NB4 (cell line): ENCODE data around the gene GALNT12.

Source experiments
- DNase-seq: peaks from one replicate; pipeline ENCODE4 v3.0.0; 2010; ENCODE audit warnings: low read depth
- H3K4me3 ChIP-seq: one replicate; pipeline ENCODE4 v1.5.1; 2011; ENCODE audit warnings: mild to moderate bottlenecking, low read depth, low read length, moderate library complexity
- MYC ChIP-seq: IDR thresholded peaks from 2 replicates; pipeline ENCODE4 v1.6.1; 2011; ENCODE audit warnings: low read depth, low read length
- POLR2A ChIP-seq: IDR thresholded peaks from 2 replicates; pipeline ENCODE4 v1.6.1; 2011; ENCODE audit warnings: mild to moderate bottlenecking; ENCODE audit not compliant: insufficient read length; ENCODE audit errors: extremely low read depth
- TF ChIP-seq, protein P1 (sequence below): IDR thresholded peaks from 2 replicates; pipeline ENCODE4 v1.6.1; 2011; ENCODE audit warnings: low read depth, low read length
- TF ChIP-seq, protein P2 (sequence below): IDR thresholded peaks from one replicate; pipeline ENCODE4 v1.5.1; 2012; ENCODE audit warnings: low read depth, low read length

The GALNT12 gene

DNA sequence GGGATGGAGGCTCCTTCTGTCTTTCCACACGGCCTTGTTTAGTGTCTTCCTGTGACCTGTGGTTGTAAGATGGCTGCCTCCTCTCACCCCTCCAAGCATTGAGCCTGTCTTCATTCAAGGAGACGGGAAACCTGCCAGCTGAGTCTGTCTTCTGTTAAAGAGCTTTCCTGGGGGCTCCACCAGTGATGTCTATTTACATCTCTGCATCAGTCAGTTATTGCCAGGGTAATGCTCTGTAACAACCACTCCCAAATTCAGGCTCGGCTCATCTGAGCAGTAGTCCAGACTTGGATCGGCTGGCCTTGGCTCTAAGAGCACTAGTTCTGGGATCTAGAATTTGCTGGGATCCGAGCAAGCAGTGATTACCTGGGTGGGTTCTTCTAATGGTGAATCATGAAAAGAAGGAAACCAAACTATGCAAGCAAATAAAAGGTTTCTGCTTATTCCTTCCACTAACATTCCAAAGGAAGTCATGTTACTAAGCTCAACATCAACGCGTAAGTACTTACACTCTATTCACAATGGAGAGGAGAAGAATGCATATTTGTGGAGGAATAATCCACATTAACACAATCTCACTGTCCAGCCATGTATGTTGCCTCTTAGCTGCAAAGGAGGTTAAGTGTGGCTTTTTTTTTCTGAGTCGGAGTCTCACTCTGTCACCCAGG is 61.7 kb downstream of the GALNT12 start:
- no peak for DNase-seq
- H3K4me3 ChIP-seq: no peak overlapping the region
- no peak for TF ChIP-seq MYC
- TF ChIP-seq, protein P1, sequence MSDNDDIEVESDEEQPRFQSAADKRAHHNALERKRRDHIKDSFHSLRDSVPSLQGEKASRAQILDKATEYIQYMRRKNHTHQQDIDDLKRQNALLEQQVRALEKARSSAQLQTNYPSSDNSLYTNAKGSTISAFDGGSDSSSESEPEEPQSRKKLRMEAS: no peak

DNA sequence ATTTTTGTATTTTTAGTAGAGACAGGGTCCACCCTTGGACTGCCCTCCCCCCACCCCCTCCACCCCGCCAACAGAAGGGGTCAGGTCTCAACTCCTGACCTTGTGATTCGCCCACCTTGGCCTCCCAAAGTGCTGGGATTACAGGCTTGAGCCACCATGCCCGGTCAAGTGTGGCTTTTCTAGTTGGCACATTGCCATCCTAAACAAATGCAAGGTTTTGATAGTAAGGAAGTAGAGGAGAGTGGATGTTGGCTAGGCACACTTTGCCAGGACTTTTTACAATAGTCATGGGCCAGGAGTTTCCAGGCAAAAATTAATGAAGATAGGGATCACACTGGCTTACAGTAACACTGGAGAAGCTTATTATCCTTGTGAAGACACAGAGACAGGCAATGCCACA is 62.4 kb downstream of the GALNT12 start:
- no peak for DNase-seq
- no peak overlapping the region for H3K4me3 ChIP-seq
- no peak for TF ChIP-seq MYC
- TF ChIP-seq, protein P1: no peak

DNA sequence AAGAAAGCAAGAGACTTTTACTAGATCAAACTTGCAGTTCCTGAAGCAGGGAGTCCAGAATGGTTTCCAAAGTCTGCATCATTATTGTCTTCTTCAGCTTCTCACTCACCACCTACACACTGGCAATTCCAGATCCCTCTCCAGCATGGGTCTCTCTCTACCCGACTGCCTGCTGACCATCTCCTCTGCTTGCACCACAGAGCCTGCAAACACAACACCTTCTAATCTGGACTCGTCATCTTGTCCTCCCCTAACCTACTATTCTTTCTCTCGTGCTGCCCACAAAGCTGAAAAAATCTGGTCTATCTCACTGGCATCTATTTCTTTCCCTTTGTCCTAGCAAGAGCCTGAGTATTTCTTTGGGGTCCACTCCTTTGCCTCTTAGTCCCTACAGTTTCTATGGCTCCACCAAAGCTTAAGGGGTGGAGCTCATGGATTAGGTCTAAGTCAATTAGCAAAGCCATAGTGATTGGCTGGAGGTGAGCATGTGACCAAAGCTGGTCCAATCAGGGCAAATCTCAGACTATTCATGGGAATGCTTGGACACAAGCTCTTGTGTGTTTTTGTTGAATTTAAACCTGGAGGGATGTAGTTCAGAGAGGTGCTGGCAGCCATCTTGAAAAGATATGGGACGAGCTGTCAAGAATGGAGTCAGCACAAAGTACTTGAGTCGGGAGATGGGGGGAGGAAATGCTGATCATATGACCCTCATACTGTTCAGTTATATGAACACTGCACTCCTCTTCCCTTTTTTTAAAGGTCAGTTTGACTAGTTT is 63.5 kb downstream of the GALNT12 start:
- DNase-seq: no peak
- no peak overlapping the region for H3K4me3 ChIP-seq
- TF ChIP-seq MYC (no peak), POLR2A (no peak)
- TF ChIP-seq, protein P1: no peak
- TF ChIP-seq, protein P2, sequence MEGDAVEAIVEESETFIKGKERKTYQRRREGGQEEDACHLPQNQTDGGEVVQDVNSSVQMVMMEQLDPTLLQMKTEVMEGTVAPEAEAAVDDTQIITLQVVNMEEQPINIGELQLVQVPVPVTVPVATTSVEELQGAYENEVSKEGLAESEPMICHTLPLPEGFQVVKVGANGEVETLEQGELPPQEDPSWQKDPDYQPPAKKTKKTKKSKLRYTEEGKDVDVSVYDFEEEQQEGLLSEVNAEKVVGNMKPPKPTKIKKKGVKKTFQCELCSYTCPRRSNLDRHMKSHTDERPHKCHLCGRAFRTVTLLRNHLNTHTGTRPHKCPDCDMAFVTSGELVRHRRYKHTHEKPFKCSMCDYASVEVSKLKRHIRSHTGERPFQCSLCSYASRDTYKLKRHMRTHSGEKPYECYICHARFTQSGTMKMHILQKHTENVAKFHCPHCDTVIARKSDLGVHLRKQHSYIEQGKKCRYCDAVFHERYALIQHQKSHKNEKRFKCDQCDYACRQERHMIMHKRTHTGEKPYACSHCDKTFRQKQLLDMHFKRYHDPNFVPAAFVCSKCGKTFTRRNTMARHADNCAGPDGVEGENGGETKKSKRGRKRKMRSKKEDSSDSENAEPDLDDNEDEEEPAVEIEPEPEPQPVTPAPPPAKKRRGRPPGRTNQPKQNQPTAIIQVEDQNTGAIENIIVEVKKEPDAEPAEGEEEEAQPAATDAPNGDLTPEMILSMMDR: no peak

DNA sequence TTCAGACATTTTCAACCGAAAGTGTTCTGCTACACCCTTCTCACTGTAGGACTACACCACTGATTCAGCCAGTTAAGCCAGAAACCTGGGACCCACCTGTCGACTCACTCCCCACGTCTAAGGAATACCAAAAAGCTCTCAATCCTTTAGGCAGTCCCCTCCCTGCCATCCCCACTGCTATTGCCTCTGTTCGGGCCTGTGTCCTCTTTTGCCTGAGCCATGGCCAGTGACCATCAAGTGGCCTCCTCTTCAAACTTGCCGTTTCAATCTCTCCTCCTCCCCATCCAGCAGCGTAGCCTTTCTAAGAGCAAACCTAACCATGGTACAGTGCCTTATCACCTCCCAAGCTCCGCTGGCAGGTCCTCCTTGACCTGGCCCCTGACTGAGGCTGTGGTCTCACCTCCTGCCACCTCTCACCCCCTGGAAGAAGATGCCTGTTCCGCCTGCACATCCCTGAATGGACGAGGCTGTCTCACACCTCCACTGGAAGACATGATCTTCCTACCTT is 64.1 kb downstream of the GALNT12 start:
- no peak for DNase-seq
- no peak overlapping the region for H3K4me3 ChIP-seq
- no peak for TF ChIP-seq POLR2A
- TF ChIP-seq MYC: no peak
- TF ChIP-seq, protein P1: no peak

DNA sequence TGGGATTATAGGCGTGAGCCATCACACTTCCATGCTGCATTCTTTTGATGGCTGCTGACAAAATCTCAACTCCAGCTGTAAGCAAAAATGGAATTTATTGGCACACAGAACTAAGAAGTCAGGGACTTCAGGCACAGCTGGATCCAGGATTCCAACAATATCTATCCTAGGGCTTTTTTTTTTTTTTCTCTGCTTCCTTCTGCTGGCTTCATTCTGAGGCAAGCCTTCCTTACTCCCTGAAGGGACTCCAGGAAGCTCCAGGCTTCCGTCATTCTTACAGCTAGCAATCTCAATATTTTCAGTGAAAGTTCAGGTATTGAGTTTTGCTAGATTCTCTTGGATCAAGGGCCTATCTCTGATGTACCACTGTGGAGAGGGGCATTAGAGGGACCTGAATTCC is 66.1 kb downstream of the GALNT12 start:
- no peak overlapping the region for H3K4me3 ChIP-seq
- DNase-seq: no peak
- TF ChIP-seq MYC (no peak), POLR2A (no peak)
- TF ChIP-seq, protein P2: no peak
- TF ChIP-seq, protein P1: no peak

DNA sequence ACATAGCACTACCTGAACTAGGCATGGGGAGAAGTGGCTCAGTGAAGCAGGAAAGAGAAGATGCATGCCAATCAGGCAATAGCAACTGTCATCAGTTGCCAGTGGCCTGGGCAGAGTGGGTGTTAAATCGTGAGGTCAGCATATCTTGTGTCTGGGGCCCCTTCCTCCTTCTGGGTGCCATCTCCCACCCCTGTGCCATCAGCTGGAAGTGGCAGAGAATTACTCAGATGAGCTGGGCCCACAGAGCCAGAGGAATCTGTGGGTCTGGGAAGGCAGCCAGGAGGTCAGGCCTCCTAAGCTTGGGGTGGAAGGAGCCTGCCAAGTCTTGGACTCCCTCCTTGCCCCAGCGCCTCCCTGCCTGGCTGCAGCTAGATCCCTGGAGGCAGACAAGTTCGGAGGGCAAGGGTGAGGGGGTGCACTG is 66.5 kb downstream of the GALNT12 start:
- no peak overlapping the region for H3K4me3 ChIP-seq
- DNase-seq: no peak
- no peak for TF ChIP-seq MYC
- TF ChIP-seq POLR2A: no peak
- TF ChIP-seq, protein P1: no peak
- TF ChIP-seq, protein P2: no peak

DNA sequence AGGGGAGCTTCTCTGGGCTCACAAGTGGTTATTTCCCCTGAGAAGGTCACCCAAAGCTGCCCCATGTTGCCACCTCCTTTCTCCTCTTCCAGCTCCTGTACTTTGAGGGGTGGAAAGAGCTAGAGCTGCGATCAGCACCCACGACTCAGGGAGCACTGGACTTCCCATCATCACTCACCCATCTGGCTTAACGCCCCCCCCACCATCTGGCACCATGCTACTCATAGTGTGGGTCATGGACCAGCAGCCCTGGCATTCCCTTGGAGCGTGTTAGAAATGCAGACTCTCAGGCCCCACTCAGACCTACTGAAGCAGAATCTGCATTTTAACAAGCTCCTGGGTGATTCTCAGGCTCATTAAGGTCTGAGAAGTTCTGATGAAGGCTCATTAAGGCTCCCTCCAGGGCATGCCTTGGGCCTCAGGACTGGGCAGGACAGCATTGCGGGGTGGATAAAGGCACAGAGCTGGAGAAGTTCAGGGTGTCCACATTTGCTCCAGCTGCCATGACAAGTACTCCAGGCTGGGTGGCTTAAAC is 67.3 kb downstream of the GALNT12 start:
- TF ChIP-seq, protein P2: no peak
- TF ChIP-seq MYC: no peak
- TF ChIP-seq POLR2A: no peak
- TF ChIP-seq, protein P1: no peak
- no peak overlapping the region for H3K4me3 ChIP-seq
- DNase-seq: no peak
